HG03520 (cell line): ENCODE measurements around the gene NOXA1.

Experiments used
- ATAC-seq: cut with Tn5 transposase; IDR thresholded peaks from one replicate; pipeline ENCODE4 v1.9.1; 2021; ENCODE audit warnings: mild to moderate bottlenecking, moderate library complexity; ENCODE audit not compliant: unreplicated experiment

The NOXA1 gene

DNA sequence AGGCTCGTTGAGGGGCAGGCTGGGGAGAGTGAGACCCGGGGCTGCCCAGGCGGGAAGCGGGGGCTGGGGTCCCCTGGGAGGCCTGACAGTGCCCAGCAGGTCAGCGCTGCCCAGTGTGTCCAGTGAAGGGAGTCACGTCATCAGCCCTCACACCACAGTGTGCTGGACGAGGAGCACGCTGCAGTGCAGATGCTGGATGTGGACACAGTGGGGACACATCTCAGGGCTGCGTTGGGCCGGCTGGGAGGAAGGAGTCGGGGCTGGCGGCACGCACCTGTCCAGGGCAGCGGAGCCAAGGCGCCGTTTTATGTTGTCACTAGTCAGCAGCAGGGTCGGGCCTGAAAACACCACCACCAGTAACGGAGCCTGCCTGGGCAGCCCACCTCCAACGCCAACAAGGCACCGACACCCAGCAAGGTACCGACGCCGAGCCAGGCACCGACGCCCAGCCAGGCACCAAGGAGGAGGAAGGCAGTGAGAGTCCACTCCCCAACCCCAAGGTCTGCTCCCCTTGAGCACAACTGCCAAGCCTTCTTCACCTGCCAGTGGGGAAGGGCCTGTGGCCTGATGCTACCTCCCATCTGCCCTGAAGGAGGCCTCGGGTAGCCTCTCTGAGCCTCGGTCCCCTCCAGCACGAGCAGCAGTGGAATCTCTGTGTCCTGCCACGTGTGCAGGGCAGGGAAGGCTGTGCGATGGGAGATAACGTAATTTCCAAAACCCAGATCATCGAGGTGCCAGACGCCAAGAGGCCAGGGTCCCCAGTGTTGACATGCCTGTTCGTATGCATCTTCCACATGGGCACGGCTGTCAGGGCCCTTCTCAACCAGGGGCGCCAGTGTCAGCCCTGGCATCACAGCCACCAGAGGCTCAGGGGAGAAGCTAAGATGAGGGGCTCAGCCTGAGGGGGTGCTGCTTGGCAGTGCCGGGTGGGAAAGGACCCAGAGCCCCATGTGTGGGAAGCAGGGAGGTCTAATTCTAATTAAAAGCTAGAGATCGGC is 57.8 kb downstream of the NOXA1 start:
- no peak for ATAC-seq

DNA sequence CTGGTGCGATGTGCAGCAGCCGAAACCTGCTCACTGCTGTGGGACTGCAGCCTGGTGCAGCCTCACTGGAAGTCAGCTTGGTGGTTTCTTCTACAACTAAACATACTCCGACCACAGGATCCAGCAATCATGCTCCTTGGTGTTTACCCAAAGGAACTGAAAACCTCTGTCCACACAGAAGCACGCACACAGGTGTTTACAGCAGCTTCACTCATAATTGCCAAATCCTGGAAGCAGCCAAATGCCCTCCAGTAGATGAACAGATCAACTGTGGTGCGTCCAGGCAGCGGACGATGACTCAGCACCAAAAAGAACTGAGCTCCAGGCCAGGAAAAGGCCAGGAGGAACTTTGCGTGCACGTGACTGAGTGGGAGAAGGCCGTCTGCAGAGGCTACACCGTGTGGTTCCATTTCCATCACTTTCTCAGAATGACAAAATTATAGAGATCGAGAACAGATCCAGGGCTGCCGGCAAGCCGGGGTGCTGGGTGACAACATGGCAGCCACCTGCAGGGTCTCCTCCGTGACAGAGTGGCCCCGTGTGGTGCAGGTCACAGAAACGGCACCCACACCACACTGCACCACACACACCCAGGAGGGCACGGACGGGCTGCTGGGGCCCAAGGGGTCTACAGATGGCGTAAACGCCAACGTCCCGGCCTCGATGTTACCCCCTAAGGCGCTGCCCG is 59.0 kb downstream of the NOXA1 start:
- peak; percentile 50 for ATAC-seq
